NCI-H748 (cell line): ENCODE measurements around the gene APBB1.
"Not testable (repeated sequence)": the region's sequence is repeated elsewhere in the genome, so short reads cannot be mapped to it uniquely, and the experiment has no call there.

Experiments
- DNase-seq: peaks from one replicate; lab custom pipeline; 2025; ENCODE audit not compliant: unreplicated experiment; lab: John Stamatoyannopoulos, UW

Gene APBB1

DNA sequence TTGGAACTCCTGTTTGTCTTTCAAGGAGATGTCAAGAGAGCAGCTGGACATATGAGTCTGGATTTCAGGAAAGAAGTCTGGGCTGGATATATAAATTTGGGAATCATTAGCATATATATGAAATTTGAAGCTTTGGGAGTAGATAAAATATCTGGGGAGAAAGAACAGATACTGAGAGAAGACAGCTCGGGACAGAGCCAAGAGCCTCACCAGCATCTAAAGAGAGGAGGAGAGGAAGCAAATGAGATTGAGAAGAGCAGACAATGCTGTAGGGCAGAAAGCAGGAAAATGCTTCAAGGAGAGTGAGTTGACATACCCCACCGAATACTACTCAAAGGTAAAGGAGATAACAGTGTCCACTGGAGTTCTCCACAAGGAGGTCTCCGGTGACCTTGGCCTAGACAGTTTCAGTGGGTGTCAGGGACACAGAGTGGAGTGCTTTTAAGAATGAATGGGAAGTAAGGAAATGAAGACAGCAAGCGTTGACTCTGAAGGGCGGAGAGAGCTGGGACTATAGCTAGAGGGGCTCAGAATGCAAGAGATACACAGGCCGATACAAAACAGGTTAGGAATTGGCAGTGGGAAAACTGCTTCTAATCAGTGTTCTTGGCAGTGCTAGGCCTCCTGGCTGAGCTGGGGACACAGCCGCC is 862 bp downstream of the APBB1 start:
- DNase-seq = no peak

DNA sequence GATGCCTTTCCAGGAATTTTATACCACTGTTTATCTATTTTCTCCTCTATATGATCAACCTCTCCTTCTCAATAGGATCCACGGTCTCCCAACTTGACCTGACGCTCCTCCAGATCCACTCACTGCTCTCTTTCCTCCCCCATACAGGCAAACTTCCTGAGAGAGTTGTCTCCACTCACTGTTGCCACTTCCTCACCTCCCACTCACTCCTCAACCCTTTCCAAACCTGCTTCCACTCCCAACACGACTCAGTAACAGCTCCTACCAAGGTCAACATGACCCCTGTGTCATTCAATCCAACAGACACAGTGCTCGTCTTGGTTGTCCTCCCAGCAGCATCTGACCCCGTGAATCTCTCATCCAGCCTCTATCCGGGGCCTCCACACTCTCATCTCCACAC is 3.1 kb downstream of the APBB1 start:
- DNase-seq = no peak

DNA sequence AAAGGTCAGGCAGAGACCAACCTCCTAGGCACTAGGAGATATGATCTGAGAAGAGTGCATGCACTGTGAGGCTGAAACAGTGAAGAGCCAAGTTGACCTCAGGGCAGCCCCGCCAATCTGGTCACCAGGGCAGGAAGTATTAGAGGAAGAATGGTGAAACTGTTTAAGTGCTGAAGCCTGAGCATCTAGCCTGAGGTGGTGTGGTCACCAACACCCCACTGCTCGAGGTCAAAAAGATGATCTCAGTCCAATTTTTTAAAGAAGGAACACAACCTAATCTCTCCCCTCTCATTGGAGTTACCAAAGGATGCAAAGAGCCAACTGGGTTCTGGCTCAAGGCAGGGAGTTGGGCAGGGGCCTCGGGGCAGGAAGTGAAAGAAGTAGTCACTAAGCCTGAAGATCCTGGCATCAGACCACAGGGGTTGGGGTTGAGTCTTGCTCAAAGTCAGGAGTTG is 4.0 kb downstream of the APBB1 start:
- DNase-seq = no peak

DNA sequence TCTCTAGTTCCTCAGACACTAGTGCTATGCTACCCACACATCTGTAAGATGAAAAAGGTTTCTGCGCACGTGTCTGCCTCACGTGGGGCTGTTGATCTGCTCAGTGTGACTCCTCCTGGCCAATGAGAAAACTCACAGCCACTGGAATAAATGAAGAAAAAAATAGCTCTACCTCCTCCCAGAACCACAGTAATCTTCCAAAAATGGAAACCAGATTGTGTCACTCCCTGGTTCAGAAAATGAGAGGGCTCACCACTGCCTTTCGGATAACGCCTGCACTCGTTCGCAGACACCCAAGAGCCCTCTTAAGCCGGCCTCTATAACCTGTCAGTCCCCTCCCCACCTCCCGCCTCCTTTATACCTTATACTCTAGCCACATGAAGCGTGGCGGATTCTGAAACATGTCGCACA is 5.1 kb downstream of the APBB1 start:
- DNase-seq = no peak

DNA sequence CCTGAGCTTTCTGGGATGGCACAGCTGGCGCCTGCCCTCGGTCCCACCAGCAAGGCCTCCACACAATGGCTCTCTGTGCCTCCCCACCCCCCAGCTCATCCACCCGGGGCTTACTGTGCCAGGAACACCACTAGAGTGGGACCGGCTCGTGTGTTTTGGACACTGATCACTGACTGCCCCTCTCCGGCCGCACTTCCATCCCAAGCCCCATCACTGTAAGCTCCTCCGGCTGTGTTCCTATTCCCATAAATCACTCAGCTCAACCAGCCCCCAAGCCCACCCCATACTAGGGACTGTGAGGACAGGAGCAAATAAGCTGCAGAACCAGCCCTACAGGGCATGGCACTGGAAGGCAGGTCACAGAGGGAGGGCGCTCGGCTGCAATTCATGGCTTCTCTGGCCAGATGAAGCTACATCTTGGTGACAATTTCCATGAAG is 7.3 kb downstream of the APBB1 start:
- DNase-seq = no peak

DNA sequence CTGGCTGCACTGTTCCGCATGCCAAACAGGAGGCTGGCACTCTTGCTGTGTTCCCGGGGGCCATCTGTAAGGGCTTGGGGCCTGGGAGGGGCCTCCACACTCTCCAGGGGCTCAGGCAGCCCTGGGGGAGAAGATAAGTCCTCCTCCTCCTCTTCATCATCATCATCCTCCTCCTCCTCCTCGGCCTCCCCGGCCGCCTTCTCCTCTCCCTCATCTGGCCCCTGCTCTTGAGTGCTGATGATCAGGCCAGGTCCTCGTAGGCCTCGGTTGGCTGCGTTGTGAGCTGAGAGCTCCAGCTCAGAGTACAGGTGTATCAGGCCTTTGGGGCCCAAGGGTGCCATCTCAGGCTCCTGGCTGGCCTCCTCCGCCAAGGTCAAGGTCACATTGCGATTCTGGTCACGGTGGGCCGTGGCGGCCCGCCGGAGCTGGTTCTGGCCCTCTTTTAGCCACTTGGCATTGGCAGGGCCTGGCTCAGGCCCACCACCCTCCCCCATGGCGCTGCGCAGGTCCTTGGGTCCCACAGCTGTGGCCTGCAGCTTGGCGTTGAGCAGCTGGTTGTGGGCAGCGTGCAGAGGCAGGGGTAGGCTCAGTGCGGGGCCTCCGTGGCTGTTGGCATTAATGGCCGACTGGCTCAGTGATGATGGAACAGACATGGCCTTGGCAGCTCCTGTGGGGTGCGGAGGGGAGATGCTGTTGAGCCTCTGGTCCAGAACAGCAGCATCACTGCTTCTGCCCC is 8.0 kb downstream of the APBB1 start:
- DNase-seq = no peak

DNA sequence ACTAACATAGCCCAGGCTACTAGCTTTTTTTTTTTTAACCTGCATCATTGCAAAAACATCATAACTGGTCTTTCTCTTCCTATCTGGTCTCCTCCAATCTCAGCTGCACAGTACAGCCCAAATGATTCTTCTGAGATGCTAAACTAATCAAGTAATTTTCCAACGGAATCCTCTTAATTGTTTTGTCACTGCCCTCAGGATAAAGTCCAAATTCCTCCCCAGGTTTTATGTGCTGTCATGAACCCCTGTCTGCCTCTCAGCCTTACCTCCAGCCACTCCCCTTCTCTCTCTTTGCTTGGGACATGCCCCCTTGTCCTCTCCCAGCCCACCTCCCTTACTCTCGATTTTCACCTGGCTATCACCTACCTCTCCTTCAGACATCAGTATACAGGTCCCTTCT is 12.5 kb downstream of the APBB1 start:
- no peak for DNase-seq

DNA sequence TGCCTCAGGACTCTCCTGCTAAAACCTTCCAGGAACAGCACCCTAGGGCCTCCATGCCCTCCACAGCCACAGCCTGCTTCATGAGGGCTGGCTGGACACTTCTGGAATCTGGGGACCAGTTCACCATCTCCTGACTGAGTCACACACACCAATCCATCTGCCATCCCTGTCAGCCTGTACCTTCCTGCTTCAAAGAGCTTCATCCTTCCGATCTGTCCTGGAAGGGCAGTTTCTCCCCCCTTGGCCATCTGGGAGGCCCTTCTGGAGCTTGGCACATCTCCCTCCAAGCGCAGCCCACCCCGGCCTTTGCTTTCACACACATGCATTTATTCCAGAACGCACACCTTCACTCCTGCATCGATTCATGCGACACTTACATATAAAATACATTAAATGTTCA is 13.0 kb downstream of the APBB1 start:
- no peak for DNase-seq

DNA sequence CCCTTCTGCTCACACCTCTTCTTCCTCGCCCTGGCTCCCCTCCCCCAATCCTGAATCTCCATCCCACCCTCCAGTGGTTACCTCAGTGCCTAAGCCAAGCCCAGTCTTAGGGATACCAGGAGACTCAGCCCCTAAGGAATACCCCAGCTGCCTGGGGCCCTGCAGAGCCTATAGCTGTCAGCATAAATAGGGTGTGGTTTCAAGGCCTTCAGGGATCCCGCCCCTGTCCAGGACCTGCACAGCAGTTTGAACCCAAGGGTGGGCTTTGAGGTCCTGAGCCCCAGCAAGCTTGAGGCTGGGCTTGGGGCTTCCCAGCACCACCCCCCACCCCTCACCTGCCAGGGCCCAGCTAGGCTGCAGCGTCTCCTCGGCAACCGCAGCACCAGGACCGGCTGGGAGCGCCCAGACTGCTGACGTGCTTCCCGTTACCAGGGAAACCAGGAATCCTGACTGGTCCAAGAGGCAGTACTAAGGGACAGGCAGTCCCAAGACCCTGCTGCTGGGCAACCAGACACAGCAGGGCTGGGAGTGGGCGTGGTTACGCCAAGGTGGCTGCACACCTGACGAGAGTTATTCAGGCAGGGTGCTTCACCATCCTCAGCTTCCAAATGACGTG is 13.7 kb downstream of the APBB1 start:
- peak; percentile 98 for DNase-seq

DNA sequence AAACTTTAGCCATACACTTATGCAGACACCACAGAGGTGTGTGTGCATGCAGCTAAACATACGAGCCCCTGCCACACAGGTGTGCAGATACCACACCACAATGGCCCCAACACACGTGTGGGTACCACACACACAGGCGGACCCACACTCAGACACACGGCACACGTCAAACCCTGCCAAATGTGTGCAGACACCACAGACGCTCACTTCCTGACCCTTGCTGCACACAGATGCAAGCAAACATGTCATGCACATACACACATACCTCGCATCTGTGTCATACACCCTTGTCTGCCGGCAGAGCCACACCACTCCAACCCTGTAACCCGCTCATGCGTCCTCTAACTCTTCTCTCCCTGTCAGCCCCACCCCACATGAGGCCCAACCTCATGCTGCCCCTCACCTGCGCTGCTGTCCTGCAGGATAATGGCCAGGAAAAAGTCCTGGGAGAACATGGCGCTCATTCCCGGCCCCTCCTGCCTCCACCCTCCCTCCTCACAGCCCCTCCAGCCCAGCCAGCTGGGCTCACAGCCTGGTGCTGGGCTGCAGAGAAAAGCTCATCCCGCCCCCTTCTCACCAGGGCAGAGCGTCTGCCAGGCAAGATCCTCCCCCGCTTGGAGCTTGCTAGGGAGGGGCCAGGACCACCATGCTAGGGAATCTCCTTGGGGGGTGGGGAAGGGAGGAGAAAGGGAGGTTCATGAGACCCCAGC is 14.4 kb downstream of the APBB1 start:
- peak; percentile 28 for DNase-seq

DNA sequence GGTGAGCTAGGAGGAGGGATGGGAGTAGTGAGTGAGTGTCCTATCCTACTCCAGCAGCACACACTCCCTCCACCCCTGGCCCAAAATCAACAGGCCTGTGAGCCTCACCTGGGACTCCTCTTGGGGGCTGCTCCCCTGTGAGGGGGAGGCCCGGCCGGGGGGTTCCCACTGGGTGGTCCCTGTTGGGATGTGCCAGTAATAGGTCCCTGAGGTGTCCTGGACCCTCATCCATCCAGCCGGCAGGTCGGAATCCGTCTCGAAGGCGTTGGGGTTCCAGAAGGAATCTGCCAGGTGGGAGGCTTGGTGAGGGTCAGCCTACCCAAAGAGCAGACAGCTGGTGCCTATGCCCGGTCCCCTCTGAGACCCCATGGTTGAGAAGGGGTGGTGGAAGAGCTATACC is 15.4 kb downstream of the APBB1 start:
- no peak for DNase-seq

DNA sequence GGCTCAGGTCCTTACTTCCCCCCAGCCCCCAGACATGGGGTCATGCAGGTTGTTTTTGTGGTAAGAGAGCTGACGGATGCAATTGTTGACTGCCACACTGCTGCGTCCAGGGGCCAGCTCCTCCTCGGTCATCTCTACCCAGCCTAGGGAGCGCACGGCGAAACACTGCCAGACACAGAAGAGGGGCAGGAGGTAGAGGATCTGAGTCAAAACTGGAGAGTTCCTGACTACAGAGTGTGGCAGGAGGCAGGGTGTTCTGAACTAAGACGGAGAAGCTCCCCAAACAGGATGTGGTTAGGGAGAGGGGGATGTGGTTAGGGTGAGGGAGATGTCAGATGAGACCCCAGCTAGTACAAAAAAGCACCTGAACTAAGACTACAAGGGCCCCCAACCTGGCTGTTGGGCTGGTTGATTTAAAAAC is 16.3 kb downstream of the APBB1 start:
- DNase-seq = no peak

DNA sequence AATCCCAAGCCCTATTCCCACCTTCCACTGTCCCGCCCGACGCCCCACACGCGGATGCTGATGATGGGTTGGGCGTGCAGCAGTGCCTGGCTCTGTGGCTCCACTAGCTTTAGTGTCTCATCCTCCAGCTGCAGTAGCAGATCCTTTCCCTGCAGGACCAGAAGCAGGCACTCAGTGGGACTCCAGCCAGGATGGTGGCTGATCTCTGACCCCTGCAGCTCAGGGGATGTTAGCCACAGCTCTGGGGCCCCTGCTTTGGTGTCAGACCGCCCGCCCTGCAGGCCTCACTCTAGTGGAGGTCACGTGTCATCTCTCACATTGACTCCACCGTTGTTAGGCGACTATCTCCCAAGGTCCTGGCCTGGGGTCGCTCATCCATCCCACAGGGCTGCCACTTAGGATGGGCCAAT is 16.8 kb downstream of the APBB1 start:
- DNase-seq = no peak

DNA sequence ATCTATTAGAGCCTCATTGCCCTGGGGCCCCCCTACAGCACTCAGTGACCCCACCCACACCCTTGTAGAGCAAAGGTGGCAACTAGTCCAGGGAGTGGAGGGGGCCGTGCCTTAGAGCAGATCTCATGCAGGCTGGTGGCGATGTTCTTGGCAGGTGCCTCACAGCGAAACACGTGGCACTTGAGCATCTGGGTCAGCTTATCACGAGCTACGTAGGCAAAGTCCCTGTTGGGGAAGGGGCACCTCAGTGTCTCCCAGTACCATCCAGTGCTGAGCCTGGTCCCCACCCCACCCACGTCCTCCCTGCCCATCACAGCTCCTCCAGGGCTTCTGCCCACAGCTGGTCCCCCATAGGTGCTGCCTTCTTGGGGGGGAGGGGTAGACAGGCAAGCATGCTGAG is 17.4 kb downstream of the APBB1 start:
- DNase-seq = no peak

DNA sequence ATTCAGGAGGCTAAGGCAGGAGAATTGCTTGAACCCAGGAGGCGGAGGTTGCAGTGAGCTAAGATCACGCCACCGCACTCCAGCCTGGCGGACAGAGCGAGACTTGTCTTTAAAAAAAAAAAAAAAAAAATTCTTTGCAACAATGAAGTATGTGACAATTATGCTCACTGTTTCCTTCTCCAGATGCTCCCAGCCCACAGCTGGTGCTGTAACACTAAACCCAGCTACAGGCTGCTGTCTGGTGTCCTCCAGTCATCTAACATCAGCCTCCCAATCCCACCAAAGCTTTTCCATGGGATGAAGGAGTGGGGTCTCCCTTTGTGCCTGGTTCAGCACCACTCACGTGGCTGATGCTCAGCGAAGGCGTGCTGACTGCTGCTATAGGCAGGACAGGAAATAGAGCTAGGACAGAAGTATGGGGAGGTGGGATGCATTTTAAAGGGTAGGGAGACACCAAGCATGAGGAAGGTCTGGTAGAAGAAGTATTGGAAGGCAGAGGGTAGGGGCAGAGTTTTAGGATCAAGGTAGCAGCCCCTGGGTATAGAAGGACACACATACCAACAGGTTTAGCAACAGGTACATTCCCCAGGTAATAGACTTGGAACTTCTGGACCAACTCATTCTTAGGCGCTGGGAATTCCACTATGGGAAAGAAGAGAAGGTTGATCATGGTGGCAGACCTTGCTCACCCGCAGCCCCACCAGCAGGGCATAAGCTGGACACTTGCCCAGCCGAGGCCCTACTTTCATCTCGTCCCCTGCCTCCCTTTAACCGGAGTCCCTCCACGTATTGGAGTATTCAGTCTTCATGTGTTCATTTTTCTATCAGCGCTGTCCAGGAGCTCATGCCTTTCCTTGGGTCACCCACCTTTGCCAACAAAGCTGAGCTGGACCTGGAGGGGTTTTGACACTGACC is 18.2 kb downstream of the APBB1 start:
- DNase-seq = no peak

DNA sequence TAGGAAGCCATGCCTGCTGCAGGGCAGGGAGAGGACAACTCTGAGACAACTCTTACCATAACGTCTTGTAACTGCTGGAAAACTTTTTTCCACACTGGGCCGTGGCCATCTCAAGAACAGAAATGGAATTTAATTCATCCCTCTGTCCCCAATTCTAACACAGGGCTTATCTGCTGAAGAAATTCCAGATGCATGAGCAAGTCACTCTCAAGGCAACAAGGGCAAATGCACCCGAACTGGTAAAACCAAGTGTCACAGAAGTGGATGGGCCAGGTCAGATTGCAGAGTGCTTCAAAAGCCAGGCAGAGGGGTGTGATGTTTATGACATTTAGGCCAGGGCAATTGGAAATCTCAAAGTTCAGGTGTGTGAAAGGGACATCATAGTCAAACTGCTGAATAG is 21.3 kb downstream of the APBB1 start:
- DNase-seq = no peak

DNA sequence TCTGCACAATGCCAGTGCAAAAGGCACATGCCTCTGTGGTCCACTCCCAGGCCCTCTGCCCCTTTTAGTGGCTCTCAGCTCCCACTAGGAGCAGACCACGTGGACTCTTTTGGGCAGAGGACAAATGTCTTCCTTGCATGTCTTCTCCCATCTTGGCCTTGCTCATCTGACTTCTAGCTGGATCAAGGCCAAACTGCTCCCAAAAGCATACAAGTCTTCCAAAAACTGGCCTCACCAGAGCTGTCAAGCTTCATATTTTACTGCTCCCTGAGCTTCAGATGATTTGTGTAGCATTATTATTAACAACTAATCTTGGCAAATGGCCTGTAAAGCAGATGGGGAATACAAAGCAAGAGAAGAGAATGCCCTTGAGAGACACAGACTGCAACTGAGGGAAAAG is 21.7 kb downstream of the APBB1 start:
- DNase-seq = no peak

DNA sequence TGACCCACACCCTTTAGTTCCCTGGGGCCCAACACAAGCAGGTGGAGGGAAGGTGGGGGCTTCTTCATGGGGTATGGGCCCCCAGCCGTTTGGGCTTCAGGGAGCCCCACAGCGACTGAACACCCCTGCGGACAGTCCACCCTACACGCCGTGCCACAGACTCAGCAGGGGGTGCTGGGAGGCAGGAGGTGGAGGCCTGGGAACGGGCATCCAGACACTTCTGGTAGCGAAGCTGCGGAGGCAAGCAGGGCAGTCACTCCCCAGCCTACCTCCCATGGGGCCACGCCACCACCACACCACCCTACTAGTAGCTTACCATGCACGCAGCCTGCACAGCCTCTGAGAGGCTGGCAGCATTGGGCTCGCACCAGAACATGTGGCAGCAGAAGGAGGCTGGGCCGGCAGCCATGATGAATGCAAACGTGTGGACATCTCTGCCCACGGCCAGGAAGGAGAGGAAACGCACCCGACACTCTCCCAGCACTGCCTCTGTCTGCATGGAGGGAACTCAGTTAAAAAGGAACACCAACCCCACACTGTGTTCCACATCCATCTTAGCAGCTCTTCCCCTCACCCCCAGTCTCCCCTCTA is 23.3 kb downstream of the APBB1 start:
- DNase-seq = no peak

DNA sequence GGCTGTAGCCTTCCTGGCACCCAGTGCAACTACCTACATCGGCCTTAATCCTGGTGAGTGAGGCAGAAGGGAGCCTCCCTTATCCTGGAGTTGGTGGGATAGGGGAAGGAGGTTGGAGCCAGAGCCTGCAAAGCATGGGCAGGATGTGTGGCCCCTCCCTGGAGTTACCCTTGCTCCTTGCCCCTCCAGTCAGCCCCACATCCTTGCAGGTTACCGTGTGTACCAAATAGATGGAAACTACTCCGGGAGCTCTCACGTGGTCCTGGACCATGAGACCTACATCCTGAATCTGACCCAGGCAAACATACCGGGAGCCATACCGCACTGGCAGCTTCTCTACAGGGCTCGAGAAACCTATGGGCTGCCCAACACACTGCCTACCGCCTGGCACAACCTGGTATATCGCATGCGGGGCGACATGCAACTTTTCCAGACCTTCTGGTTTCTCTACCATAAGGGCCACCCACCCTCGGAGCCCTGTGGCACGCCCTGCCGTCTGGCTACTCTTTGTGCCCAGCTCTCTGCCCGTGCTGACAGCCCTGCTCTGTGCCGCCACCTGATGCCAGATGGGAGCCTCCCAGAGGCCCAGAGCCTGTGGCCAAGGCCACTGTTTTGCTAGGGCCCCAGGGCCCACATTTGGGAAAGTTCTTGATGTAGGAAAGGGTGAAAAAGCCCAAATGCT is 24.8 kb downstream of the APBB1 start:
- DNase-seq = no peak

DNA sequence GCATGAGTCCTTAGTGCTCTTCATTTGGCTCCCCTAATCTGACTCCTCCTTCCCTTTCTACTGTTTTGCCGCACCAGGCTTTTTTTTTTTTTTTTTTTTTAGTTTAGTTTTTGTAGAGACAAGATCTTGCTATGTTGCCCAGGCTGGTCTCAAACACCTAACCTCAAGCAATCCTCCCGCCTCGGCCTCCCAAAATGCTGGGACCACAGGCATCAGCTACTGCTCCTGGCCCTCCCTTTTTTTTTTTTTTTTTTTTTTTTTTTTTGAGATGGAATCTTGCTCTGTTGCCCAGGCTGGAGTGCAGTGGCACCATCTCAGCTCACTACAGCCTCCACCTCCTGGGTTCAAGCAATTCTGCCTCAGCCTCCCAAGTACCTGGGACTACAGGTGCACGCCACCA is 26.6 kb downstream of the APBB1 start:
- DNase-seq = not testable (repeated sequence)
